ENCODE measurements around the gene PFN4. TPM values are rescaled to one million over a fixed set of nuclear protein-coding genes. Genes with fewer than 3 reads are reported as not detected.
A peak's percentile ranks its signal among the peaks of the same experiment; 100 is the strongest.

Gene PFN4
- not detected for total RNA-seq

DNA sequence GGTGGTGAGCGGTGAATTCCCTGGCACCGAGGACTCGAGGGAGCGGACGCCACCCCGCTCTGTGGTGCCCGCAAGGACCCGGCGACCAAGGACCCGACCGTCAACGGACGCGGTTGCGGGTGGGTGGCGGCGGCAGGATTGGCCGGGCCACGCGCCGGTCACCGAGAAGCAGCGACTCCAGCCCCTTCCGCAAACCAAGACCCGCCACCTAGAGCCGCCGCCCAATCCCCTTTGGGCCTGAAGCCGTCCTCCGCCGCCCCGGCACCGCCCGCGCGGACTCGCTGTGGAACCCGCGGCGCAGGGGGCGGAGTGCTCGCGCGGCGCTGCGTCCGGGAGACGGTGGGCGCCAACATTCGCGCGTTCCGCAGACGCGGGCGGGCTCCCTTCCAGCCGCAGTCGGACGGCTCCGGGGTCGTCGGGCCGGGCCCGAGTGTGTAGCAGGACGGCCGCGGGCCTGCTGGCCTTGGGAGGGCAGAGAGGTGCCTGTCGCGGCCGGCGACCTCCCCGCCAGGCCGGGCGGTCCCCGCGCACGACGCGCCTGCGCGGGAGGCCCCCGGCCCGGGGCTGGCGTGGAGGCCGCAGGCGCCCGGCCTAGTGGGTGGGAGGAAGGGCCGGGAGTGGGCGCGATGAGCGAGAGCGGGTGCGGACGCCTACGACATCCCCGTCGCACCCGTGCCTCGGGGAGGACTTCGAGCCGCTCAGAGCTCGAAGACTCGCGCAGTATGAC lies at the start of gene PFN4, which contains the start of gene FAM228B:
TSS of gene PFN4 (minus strand) at position 140 of the 727 bp plus-strand sequence. CDS start 799 bp downstream, outside the sequence.
TSS of gene FAM228B (plus strand) at position 275 of the 727 bp plus-strand sequence. CDS start 893 bp downstream, outside the sequence.
- DNase-seq: peak; percentile 82 to 92 (median 88)
- Histone ChIP-seq H3K4me1 (peaks cover 0 to 5% (median 0%) of the 10 kb centered on the region in 4 donors), H3K36me3 (no peaks in the 10 kb centered on the region), H3K4me3 (peak within 1 kb of the TSS; percentile 65 to 86 (median 74)), H3K27ac (peak within 1 kb of the TSS; percentile 85 to 89 (median 86)), H3K27me3 (no peaks in the 10 kb centered on the region), H3K9me3 (no peaks in the 10 kb centered on the region)
- TF ChIP-seq POLR2A (IDR thresholded peaks at IDR 0.05): peak; percentile 42 to 55
- TF ChIP-seq, protein P1, sequence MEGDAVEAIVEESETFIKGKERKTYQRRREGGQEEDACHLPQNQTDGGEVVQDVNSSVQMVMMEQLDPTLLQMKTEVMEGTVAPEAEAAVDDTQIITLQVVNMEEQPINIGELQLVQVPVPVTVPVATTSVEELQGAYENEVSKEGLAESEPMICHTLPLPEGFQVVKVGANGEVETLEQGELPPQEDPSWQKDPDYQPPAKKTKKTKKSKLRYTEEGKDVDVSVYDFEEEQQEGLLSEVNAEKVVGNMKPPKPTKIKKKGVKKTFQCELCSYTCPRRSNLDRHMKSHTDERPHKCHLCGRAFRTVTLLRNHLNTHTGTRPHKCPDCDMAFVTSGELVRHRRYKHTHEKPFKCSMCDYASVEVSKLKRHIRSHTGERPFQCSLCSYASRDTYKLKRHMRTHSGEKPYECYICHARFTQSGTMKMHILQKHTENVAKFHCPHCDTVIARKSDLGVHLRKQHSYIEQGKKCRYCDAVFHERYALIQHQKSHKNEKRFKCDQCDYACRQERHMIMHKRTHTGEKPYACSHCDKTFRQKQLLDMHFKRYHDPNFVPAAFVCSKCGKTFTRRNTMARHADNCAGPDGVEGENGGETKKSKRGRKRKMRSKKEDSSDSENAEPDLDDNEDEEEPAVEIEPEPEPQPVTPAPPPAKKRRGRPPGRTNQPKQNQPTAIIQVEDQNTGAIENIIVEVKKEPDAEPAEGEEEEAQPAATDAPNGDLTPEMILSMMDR (IDR thresholded peaks at IDR 0.05): no peak

GRCh38 chr2:24169023-24169422 lies 45.9 kb upstream of the PFN4 start:
- Histone ChIP-seq H3K4me3 (no peak overlapping the region), H3K36me3 (no peaks in the 10 kb centered on the region), H3K4me1 (no peaks in the 10 kb centered on the region), H3K9me3 (no peaks in the 10 kb centered on the region), H3K27me3 (no peaks in the 10 kb centered on the region), H3K27ac (no peak overlapping the region)
- TF ChIP-seq, protein P1 (IDR thresholded peaks at IDR 0.05): no peak
- no peak for TF ChIP-seq POLR2A (IDR thresholded peaks at IDR 0.05)
- no peak for DNase-seq

DNA sequence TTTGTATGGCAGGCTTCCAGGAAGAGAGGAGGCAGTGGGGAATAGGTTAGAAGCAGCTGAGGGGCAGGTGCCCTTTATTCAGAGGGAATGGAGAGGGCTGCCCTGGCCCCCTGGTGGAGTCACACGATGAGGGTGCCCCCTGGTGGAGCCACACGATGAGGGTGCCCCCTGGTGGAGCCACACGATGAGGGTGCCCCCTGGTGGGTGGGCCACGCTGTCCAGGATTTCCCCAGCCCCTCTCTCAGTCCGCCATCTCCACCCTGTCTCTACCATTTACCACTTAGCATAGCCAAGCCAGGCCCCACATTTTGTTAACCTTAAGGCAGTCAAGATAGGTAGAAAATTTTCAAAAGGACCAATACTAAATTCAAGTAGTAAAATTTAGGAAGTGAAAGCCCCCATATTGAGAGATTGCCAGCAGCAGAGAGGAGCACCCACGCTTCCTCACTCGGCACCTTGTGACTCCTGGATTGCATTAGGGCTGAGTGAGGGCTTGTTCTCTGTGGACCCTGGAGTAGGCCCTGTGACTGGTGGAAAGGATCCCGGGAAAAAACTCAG lies 41.4 kb upstream of the PFN4 start:
- peak in 2 of 3 donors; percentile 56 to 62 for DNase-seq
- no peak overlapping the region for H3K4me3 ChIP-seq
- H3K9me3 ChIP-seq: no peaks in the 10 kb centered on the region
- no peaks in the 10 kb centered on the region for H3K27me3 ChIP-seq
- H3K27ac ChIP-seq: no peak overlapping the region
- H3K36me3 ChIP-seq: no peaks in the 10 kb centered on the region
- no peak for TF ChIP-seq POLR2A (IDR thresholded peaks at IDR 0.05)
- TF ChIP-seq, protein P1 (IDR thresholded peaks at IDR 0.05): peak; percentile 56 to 75 (median 62)
- no peaks in the 10 kb centered on the region for H3K4me1 ChIP-seq

DNA sequence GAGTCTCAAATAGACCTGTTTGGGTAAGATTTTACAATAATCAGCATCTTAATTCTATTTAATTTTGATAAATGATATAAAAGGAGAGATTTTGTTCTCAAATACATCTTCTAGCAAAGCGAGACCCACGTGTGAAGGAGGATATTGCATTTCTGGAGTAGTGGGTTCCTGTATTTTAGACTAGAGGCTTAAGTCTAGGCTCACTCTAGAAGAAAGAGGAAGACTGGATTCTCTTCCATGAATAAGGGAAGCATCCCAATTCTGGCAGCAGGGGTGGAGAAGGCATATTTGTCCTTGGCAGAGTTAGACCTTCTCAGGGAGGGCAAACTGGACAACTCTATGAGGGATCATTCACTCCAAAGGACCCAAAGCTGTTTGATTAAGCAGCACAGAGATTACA lies 40.5 kb upstream of the PFN4 start:
- Histone ChIP-seq H3K27ac (no peak overlapping the region), H3K4me3 (no peak overlapping the region), H3K9me3 (no peaks in the 10 kb centered on the region), H3K4me1 (no peaks in the 10 kb centered on the region), H3K27me3 (no peaks in the 10 kb centered on the region), H3K36me3 (no peaks in the 10 kb centered on the region)
- DNase-seq: no peak
- TF ChIP-seq, protein P1 (IDR thresholded peaks at IDR 0.05): no peak
- no peak for TF ChIP-seq POLR2A (IDR thresholded peaks at IDR 0.05)

DNA sequence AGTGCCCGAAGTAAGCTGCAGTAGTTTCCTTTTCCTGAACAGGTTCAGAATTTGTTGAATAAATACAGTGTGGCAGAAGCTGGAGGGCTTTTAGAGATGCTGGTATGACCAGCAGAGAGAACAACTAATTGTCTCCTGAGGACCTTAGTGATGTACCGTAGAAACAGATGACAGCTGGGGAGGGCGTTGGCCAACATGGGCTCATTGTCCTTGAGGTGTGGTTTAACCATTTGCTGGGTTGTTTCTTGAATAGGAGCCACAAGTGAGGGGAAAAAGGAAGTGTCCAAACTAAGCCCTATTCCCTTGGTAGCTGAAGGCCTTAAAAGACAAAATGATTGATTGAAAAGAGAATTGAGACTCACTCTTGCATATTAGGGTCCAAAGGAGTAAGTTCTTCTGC lies 40.1 kb upstream of the PFN4 start:
- H3K4me1 ChIP-seq: no peaks in the 10 kb centered on the region
- H3K27me3 ChIP-seq: no peaks in the 10 kb centered on the region
- TF ChIP-seq POLR2A (IDR thresholded peaks at IDR 0.05): no peak
- TF ChIP-seq, protein P1 (IDR thresholded peaks at IDR 0.05): no peak
- no peak overlapping the region for H3K4me3 ChIP-seq
- H3K36me3 ChIP-seq: no peaks in the 10 kb centered on the region
- H3K9me3 ChIP-seq: no peaks in the 10 kb centered on the region
- H3K27ac ChIP-seq: no peak overlapping the region
- DNase-seq: no peak

Measured in Peyer's patch (tissue), 4 donors.